ENCODE results near the gene RHBDL3.
"Not testable (repeated sequence)": the region's sequence is repeated elsewhere in the genome, so short reads cannot be mapped to it uniquely, and the experiment has no call there.

The RHBDL3 gene, protein sequence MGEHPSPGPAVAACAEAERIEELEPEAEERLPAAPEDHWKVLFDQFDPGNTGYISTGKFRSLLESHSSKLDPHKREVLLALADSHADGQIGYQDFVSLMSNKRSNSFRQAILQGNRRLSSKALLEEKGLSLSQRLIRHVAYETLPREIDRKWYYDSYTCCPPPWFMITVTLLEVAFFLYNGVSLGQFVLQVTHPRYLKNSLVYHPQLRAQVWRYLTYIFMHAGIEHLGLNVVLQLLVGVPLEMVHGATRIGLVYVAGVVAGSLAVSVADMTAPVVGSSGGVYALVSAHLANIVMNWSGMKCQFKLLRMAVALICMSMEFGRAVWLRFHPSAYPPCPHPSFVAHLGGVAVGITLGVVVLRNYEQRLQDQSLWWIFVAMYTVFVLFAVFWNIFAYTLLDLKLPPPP

DNA sequence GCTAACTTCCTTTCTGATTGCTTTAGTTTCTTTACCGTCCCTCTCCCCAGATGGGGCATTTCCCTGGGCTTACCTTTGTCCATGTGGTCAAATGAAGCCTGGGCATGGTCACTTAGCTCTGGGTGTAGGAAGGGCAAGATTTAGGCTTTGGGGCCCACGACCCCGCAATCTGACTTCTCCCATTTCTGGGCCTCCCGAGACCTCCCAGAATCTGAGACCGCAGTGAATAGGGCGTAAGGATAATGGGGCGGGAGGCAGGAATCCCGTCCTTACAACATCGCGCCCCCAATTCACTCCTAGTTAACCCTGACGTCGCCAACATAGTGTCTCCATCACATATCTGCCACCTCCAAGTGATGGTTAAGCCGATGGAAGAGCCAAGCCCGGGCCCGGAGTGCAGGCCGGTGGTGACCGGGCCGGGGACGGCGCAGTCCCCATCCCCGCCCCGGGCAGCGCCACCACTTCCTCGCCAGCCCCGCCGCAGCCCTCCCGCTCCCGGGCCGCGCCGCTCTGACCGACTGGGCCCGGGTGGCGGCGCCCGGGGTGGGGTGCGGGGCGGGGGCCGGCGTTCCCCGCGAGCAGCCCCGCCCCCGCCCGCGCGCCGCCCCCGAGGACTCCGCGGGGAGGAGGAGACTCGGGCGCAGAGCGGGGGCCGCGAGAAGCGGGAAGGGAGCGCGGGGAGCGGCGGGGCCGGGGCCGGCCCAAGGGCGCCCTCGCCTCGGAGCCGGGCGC lies at the start of gene RHBDL3:
Gene RHBDL3 (plus strand): TSS at position 641 of the 732 bp plus-strand sequence. CDS start 358 bp downstream, outside the sequence.
- no peak for DNase-seq

DNA sequence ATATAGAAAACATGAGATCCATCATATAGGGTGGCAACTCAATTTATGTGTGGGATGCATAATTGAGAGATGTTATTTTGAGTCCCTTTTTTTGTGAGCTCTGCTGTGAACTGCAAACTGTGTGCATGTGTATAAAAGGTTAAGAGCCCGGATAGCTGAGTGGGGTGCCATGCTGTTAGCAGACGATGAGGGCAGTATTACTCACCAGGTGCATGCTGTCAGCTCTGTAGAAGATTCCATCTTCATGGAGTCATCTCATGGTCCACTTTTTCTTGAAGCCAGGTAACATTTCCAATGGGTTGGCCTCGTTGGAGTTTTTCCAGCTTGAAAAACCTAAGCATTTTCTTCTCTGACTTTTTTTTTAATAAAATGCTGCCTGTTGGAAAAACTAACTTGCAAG lies 43.0 kb upstream of the RHBDL3 start:
- no peak for DNase-seq

DNA sequence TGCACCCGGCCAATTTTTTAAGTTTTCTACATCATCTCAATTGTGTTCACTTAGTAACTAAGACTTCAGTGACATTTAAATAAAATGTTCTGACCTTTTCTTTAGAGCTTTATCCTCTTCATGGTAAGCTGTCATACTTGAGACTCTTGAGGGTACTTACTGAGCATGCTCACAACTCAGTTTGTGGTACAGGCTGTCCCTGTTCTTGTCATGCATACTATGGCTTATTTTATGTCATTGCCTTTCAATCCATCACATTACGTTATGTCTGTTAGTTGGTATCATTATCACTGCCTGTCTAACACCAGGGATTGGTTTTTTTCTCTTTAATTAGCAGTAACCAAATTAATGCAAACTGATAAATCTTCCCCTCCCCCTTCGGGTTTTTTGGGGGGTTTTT lies 41.9 kb upstream of the RHBDL3 start:
- DNase-seq = no peak

DNA sequence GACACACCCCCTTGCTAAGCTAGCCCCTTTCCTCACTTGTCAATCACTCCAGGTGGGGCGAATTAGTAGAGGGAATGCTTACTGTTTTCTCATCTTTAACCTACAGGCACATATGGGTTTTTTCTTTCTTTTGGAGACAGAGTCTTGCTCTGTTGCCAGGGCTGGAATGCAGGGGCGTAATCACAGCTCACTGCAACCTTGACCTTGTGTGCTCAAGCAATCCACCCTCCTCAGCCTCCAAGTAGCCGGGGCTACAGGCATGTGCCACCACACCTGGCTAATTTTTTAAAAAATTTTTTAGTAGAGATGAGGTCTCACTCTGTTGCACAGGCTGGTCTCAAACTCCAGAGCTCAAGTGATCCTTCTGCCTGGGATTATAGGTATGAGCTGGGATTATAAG lies 38.7 kb upstream of the RHBDL3 start:
- DNase-seq = no peak

DNA sequence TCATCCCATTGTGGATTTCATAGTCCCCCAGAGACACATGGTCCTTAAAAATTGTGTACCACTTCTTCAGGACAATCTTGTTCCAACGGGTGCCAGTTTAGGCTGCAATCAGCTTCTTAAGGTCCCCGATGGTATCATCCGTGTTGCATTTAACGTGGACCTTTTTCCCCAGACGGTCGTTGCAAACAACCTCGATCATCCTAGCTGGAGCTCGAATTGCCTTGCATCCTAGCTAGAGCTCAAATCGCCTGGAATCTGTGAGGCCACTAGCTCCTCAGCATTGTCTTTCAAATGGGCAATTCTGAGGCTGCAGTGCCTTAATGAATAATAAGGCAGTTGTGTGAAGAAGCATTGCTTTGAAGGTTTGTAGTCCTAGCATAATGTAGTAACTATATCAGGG lies 37.7 kb upstream of the RHBDL3 start:
- DNase-seq = no peak

DNA sequence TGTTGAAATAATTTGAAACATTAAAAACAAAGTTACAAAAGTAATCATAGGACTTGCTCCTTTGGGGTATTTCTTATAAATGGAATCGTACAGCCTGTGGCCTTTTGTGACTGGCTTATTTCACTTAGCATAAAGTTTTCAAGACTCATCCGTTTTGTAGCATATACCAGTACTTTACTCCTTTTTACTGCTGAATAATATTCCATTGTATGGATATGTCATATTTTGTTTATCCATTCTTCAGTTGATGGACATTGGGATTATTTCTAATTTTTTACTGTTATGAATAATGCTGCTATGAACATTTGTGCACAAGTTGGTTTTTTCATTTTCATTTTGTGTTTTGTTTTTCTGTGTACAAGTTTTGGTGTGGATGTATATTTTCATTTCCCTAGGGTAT lies 30.0 kb upstream of the RHBDL3 start:
- no peak for DNase-seq

DNA sequence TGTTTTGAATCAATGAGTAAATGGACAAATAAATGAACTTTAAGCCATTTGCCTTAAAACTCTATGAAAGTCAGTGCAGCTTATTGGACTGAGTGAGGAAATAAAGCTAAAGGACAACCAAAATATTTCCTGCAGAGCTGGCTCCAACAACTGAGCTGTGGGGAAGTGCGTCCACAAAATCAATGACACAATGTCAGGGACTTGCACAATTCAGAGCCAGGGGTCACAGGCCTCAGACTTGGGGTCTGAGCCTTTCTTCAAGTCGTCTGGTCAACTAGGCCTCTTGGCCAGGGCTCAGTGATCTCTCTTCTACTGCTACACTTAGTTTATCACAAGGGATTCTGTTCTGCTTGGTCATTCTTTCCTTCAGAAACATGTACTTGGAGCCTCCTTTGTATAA lies 26.2 kb upstream of the RHBDL3 start:
- no peak for DNase-seq

DNA sequence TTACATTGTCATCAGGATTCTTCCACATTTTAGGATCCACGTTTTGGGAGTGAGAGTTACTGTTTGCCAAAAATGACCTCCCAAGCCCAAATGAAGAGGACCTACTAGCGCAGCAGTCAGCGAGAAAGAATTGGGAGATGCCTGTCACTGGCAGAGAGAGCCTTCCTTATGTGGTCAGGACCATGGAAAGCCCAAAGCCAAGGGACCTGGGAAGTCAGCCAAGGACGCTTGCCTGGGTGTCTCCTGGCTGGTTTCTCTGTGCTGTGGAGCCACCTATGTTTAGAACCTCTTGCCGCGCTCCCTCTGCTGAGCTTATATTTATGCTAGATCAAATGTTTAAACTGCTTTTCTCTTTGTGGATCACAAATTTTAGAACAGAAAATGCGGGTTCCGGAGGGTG lies 24.9 kb upstream of the RHBDL3 start:
- peak; percentile 17 for DNase-seq

DNA sequence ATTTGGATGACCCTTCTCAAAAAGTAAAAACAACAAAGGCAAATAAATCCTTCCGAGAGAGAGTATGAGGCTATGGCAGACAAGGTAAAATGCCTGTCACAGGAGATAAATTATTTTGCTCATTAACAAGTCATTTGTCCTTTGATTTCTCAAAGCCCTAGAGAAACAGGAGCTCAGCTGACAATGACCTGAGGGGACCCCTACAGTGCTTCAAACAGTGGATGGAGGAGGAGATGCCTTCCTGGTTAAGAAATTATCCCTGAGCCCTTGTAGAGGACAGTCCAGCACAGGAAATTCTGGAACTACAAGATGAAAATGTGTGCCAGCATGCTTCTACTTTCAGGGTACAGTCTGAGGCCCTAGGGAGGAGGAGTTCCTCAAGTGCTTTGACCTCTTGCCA lies 24.0 kb upstream of the RHBDL3 start:
- no peak for DNase-seq

DNA sequence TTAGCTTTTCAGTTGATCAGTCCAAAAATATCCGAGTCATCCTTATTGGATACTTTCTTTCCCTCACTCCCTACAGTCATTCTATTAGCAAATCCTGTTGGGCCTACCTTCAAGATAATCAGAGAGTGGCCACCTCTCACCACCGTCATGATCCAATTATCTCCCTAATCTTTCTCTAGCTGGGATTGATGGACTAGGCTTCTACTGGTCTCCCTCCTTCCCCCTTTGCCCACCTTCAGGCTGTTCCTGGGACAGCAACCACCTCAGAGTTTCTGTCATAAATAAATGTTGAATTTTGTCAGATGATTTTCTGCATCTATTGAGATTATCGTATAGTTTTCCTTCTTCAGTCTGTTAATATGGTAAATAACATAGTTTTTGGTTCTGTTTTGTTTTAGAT lies 16.2 kb upstream of the RHBDL3 start:
- no peak for DNase-seq

DNA sequence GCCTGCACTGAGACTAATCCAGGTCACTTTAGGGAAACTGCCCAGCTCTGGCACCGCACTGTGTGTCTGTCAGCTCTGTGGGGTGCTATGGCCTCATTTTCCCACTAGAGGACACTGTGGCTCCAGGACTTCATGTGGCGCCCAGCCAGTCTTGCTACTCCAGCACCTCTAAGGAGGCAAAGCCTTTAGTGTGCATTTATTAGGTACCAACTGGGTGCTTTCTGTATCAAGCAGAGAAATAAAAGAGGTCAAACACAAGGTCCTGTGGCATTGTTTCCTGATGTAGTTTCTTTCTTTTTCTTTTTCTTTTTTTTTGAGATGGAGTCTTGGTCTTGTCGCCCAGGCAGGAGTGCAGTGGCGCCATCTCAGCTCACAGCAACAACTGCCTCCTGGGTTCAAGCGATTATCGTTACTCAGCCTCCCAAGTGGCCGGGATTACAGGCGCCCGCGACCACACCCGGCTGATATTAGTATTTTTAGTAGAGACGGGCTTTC lies 12.5 kb upstream of the RHBDL3 start:
- DNase-seq = peak; percentile 71

DNA sequence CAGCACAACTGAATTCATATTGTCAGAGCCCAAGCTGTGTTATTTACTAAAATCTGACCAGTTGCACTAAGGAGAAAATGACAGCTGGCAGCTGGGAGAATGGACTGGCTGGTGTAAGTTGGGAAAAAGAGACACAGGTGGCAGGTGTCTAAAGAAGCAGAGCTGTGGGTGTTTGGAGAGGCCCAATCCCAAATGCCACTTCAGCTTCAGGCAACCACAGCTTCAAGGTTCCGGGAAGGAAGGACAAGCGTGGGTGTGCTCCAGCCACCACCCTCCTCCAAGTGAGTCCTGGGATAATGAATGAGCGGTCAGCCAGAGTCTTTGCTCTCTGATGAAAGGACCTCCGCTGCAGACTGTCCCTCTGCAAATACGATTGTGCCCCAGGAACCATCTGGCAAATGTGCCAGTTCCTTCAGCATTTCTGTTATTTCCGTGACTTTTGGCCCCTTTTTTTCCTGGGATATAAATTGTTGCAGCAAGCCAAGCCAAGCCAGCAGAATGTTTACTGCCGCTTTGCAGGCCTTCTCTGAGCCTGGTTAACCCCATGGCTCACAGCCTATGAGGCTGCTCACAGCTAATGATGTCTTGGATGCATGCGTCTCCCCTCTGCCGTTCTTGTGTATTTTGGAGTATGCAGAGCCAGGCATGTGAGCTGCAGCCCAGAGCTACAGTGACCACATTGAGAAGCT lies 9.5 kb upstream of the RHBDL3 start:
- no peak for DNase-seq

DNA sequence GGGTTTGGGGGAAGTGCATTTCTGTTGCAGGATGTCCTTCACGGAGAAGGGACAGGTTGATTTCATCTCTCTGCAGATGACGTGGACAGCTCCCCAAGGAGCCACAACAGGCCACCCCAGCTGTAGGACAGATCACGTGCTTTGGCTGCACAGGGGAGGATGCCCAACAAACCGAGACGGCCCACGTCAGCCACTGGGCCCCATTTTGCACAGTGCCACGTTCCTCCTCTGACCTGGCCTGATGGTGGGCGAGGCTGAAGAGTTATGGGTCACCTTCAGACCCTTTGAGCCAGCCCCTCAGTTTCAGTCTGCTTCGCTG lies 9.0 kb upstream of the RHBDL3 start:
- DNase-seq = no peak

DNA sequence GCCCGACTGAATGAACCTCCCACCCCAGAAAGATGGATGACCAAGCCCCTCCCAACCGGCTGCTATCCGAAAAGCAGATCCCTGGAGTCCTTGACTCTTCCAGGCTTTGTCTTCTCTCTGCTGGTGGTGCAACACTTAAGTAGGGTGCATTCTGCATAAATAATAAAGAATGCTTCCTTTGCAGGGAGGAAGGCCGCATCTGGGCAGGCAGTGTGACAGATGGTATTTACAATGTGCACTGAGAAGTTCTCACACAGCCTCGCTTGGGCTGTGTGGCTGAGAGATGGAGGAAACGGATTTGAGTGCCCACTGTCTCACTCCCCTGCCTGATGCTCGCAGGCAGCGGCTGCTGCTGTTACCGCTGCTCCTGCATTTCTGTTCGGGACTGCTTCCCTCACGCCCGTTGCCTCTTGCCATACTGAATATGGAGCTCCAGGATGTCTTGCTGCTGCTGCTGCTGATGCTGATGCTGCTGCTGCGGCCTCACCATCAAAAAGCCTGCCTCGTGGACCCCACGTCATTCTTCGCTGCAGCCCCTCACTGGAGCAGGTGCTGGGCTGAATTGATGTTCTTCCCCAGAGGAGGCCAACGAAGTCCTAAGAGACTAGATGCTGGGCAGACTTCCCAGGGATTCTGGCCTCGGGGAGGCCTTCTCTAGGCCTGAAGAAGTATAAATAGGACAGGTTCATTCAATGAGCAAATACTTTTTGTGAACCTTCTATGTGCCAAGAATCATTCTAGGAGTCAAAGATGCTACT lies 7.1 kb upstream of the RHBDL3 start:
- no peak for DNase-seq

DNA sequence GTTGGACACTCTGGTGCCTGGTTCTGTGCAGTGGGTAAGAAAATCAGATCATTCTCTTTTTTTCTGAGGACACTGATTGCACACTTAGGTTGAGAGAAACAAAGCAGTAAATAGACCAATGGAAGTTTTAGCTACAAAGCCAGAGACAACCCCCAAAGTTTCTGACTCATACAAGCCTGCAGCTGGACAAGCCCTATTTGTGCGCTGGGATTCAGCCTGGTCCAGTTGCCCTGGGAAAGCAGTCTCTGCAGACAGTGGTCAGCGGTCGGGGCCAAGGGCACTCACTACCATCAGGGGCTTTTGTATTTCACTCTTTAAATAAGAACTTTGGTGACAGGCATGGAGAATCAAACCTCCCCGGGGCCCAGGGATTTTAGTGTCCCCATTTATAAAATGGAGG lies 6.0 kb upstream of the RHBDL3 start:
- DNase-seq = peak; percentile 35

DNA sequence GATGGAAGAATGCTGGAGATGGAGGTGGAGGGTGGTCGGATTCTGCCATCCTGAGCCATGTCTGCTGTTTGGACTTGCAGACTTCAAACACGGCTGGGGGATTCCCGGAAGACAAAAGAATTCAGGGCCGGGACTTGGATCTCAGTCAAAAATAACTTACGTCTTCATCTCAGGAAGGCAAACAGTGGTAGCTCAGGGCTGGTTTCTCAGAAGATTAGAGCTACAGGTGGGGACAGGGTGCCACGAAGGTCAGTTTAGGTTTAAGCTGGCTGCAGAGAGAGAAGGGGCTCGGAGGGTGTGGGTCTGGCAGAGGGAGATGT lies 4.3 kb upstream of the RHBDL3 start:
- DNase-seq = peak; percentile 21

DNA sequence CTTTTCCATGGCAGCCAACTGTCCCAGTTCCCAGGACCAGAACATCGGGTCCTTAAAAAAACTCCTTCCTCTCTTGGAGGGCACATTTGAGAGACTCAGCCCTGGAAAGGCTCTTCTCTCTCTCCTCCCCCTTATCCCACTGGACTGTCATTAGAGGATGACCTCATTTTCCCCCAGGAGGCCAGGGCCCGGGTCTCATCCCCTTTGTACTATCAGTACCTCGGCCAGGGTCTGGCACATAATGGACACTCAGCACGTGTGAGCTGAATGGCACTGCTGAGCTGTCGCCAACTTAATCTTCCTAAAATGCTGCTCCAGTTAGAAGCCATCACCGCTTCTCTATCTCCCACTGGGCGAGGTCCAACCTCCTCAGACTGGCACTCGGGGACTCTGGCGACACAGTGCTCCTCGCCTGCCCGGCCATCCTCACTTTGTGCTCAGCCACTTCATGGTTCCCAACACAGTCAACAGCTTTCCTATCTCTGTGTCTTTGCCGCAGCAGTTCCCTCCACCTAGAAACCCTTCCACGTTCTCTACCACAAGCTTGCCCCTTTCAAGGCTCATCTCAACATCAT lies 3.6 kb upstream of the RHBDL3 start:
- no peak for DNase-seq

DNA sequence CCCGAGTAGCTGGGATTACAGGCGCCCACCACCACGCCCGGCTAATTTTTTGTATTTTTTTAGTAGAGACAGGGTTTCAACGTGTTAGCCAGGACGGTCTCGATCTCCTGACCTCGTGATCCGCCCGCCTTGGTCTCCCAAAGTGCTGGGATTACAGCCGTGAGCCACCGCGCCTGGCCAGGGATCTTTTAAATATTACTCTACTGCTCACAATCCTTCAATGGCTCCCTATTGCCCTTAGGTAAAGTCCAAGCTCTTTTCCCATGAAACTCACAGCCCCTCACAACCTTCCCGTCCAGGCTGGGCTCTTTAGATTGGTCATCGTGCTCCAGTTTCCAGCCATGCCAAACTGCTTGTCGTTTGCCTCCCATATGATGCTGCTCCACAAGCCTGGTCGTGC lies 2.1 kb upstream of the RHBDL3 start:
- not testable (repeated sequence) for DNase-seq

DNA sequence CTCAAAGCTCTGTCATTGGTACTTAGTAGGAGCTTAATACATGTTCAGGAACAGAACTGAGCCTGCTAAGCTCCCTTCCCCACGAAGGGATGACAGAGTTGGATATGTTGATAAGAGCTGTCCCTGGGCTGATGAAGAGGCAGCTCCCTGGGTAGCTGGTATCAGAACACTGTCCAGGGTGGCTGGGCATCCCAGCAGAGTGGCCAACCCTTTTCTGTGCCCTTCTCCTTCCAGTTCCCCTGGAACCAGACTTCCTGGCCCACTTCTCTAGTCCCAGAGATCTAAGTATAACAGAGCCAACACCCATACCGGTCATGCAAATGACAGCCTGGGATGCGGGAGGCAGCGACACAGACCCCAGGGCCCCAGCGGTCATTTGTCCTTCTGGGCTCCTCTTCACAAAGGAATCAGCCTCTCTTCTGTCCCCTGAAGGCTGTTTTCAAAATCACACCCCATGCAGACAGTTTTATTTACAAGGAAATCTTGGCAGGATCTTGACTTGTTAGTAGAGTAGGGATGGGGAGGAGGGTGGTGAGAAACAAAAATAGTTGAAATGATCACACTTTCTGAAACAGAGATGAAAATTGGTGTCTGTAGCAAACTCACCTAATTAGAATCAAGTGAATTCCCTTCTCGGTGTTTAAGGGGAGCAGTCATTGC lies 1.4 kb upstream of the RHBDL3 start:
- no peak for DNase-seq

DNA sequence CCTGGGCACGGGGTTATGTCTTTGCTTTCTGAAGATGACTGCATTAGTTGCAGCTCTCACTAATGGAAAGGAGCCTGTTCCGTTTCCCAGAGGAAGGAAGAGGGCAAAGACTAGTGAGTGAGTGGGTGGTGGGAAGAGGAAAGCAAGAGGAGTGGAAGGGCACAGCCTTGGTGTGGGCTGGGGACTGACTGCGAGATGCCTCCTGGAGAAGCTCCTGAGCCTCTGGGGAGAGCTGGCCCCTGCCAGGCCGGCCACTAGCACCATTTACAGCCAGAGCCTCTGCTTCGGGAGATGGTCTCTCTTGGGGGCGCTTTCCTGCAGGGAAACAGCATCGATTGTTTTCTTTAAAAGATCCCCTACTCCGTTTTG lies 825 bp upstream of the RHBDL3 start:
- DNase-seq = no peak

DNA sequence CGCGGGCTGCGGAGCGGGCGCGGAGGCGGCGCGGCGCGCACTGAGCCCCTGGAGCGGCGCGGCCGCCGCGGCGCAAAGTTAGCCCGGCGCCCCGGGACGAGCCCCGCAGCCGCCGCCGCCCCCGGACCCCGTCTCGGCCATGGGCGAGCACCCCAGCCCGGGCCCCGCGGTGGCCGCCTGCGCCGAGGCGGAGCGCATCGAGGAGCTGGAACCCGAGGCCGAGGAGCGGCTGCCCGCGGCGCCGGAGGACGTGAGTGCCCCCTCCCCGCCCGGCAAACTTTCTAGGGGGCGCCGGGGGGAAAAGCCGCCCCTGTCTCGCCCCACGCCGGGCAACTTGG lies 388 bp downstream of the RHBDL3 start:
- DNase-seq = no peak

All from fibroblast of upper back skin (primary cell).